ENCODE data around the gene GRIK5.

DNA sequence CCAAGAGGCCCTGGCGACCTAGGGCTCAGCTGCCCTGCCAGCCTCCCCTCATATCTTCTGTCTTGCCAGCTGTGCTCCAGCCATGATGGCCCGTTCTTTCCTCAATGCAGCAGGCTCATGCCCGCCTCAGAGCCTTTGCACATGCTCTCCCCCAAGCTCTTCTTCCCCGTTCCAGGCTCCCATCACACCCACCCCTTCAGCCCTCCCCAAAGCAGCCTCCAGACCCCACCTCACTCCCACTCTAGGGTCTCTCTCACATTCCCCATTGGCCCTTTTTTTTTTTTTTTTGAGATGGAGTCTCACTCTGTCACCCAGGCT lies 46.1 kb downstream of the GRIK5 start:
- TF ChIP-seq CTCF (optimal IDR thresholded peaks at IDR 0.05 in 1 of 3, IDR thresholded peaks at IDR 0.05 in 1 of 3, conservative IDR thresholded peaks at IDR 0.05 in 1 of 3; ENCODE audit: extremely low read depth in 1 of 3, insufficient read depth in 2 of 3, low read length in 3 of 3) (no peak), EZH2 (IDR thresholded peaks at IDR 0.05; ENCODE audit: low read length) (no peak)
